G401.6 (cell line): ENCODE results near the gene HECTD3.
"Not testable (repeated sequence)": the region's sequence is repeated elsewhere in the genome, so short reads cannot be mapped to it uniquely, and the experiment has no call there.

Source experiments
- FAIRE-seq: peaks from 2 replicates; lab custom pipeline; 2012; peaks lifted over from hg19 to GRCh38; lab: Jason Lieb, UNC

HECTD3 gene

GRCh38 chr1:44985747-44986359 is 25.3 kb downstream of the HECTD3 start:
- FAIRE-seq, result no peak

DNA sequence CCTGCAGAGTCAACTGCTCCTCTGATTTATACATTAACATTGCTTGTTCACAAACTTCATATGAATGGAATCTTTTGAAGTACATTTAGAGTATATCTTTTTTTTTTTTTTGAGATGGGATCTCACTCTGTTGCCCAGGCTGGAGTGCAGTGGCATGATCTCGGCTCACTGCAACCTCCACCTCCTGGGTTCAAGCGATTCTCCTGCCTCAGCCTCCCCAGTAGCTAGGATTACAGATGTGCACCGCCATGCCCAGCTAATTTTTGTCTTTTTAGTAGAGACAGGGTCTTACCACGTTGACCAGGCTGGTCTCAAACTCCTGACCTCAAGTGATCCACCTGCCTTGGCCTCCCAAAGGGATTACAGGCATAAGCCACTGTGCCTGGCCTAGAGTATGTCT is 33.8 kb downstream of the HECTD3 start:
- not testable (repeated sequence) for FAIRE-seq

- FAIRE-seq, result no peak
Observed at GRCh38 chr1:44976252-44976651, 34.9 kb downstream of the HECTD3 start.

- no peak for FAIRE-seq
Observed at GRCh38 chr1:44973645-44974044, 37.5 kb downstream of the HECTD3 start.

DNA sequence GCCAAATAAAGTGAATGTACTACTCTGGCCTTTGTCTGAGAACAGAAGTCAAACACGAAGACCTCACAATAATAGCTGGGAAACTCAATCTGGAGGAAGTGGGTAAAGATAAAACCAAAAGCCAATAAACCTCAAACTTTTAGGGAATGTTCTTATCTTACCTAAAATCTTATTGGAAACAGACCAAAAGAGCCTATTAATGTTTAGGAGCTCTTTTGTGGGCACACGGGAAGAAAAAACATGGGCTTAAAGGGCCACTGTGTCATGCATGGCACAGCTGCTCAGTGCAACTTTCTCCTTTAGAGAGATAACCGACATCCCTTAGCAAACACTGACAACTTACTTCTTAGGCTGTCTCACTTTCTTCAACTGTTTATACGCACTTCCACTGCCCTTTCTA is 40.8 kb downstream of the HECTD3 start:
- FAIRE-seq, result no peak

GRCh38 chr1:44964396-44964795 is 46.7 kb downstream of the HECTD3 start:
- FAIRE-seq, result no peak

DNA sequence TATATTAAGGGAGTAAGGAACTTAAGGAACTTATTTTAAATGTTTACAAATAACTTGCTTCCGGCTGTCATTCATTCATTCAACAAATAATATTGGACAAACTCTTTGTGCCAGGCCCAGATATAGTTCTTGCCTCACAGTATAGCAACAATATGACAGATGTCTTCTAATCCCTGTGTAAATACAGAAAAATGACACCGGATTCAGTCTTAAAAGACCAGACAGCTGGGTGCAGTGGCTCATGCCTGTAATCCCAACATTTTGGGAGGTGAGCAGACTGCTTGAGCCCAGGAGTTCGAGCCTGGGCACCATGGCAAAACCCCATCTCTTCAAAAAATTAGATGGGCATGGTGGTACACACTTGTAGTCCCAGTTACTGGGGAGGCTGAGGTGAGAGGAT is 48.4 kb downstream of the HECTD3 start:
- FAIRE-seq, result no peak

GRCh38 chr1:44962022-44962421 is 49.1 kb downstream of the HECTD3 start:
- FAIRE-seq, result not testable (repeated sequence)

GRCh38 chr1:44957566-44957965 is 53.6 kb downstream of the HECTD3 start:
- FAIRE-seq, result not testable (repeated sequence)

- FAIRE-seq, result not testable (repeated sequence)
Observed at GRCh38 chr1:44956077-44956476, 55.0 kb downstream of the HECTD3 start.
